ENCODE data around the gene MGAT5B.

GRCh38 chr17:76987486-76988093 is 119.4 kb downstream of the MGAT5B start:
- TF ChIP-seq, protein P1, sequence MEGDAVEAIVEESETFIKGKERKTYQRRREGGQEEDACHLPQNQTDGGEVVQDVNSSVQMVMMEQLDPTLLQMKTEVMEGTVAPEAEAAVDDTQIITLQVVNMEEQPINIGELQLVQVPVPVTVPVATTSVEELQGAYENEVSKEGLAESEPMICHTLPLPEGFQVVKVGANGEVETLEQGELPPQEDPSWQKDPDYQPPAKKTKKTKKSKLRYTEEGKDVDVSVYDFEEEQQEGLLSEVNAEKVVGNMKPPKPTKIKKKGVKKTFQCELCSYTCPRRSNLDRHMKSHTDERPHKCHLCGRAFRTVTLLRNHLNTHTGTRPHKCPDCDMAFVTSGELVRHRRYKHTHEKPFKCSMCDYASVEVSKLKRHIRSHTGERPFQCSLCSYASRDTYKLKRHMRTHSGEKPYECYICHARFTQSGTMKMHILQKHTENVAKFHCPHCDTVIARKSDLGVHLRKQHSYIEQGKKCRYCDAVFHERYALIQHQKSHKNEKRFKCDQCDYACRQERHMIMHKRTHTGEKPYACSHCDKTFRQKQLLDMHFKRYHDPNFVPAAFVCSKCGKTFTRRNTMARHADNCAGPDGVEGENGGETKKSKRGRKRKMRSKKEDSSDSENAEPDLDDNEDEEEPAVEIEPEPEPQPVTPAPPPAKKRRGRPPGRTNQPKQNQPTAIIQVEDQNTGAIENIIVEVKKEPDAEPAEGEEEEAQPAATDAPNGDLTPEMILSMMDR (IDR thresholded peaks at IDR 0.05), result no peak
- no peak for TF ChIP-seq POLR2A (IDR thresholded peaks at IDR 0.05)

Data from lower leg skin (tissue), 3 donors.